T-helper 1 cell treated with Interleukin-12 subunit alpha and Interleukin-12 subunit beta and Interleukin-4 antibody, amounts not matched to agents 30 μg/mL and 1 μg/mL, for 36 hours (primary cell): ENCODE data around the gene PSAPL1.

Source experiments
- H3K27ac Mint-ChIP-seq: one replicate; pipeline ENCODE4 v1.8.0; 2021; ENCODE audit warnings: mild to moderate bottlenecking, mixed read lengths
- H3K27me3 Mint-ChIP-seq: one replicate; pipeline ENCODE4 v1.8.0; 2021; ENCODE audit warnings: low read depth, mixed read lengths
- H3K36me3 Mint-ChIP-seq: one replicate; pipeline ENCODE4 v1.8.0; 2021; ENCODE audit warnings: low read depth, mixed read lengths
- H3K4me1 Mint-ChIP-seq: one replicate; pipeline ENCODE4 v1.8.0; 2021; ENCODE audit warnings: low read depth, mixed read lengths
- H3K4me3 Mint-ChIP-seq: one replicate; pipeline ENCODE4 v1.8.0; 2021; ENCODE audit warnings: mild to moderate bottlenecking, moderate library complexity, mixed read lengths
- H3K9me3 Mint-ChIP-seq: one replicate; pipeline ENCODE4 v1.8.0; 2021; ENCODE audit warnings: mixed read lengths

Gene PSAPL1

DNA sequence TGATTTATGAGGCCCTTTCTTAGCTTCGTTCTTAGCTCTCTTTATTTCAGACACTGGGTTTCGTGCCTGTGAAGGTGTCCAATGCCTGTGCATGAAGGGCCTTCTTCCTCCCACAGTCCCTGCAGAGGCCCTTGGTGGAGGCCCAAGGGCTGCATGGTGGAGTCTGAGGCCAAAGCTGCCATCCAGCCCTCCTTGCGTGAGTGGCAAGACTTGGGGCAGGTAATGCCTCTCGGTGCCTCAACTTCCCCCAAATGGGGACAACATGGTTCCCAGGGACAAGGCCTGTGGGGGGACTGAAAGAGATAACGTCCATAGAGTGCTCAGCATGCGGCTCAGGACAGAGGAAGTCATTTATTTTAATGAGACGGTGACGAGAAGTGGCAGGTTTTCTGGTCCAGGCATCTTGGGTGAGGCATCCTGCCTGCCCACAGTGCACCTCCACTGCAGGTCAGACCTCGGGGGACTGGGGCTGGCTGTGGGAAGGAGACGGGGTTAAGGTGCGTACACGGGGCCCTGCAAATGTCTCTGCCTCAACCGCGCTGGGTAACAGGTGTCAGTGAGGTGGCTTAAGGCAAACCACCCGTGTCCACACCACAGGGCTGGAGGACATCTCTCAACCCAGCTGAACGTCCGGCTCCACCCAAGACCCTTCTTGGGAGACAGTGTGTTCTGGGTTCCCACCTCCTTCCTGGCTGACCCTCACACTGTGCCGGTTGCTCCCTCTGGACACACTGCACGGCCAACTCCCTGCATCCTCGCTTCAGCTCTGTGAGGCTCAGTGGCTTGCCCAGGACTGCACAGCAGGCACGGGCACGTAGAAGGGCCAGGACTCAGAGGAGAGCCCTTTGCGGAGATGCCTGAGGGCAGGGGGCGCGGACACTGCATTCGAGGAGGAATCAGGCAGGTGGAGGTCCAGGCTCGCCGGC, 50.5 kb downstream of the PSAPL1 start:
- Mint-ChIP-seq H3K4me3 (no peak overlapping the region), H3K27me3 (no peaks in the 10 kb centered on the region), H3K4me1 (no peaks in the 10 kb centered on the region), H3K36me3 (no peaks in the 10 kb centered on the region), H3K9me3 (peaks cover 17% of the 10 kb centered on the region), H3K27ac (no peak overlapping the region)

DNA sequence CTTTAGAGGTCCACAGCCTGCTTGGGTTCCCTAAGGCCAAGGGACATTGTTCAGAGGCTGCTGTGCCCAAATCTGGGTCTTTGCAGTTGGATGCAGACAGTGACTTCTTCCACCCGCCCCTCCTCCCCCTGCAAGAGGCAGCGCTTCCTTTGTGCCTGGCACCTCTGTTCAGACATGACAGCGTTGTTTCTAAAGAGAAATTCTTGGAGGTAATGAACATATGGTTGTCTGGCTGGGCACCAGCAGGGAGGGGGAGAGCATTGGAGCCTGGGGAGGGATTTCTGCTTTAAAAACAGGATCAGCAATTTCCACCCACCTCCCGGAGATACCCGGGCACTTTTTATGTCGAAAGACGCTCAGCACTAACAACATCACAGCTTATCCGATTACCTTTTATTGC, 51.5 kb downstream of the PSAPL1 start:
- Mint-ChIP-seq H3K4me1 (no peaks in the 10 kb centered on the region), H3K4me3 (no peak overlapping the region), H3K9me3 (peaks cover 20% of the 10 kb centered on the region), H3K27ac (no peak overlapping the region), H3K27me3 (no peaks in the 10 kb centered on the region), H3K36me3 (no peaks in the 10 kb centered on the region)

DNA sequence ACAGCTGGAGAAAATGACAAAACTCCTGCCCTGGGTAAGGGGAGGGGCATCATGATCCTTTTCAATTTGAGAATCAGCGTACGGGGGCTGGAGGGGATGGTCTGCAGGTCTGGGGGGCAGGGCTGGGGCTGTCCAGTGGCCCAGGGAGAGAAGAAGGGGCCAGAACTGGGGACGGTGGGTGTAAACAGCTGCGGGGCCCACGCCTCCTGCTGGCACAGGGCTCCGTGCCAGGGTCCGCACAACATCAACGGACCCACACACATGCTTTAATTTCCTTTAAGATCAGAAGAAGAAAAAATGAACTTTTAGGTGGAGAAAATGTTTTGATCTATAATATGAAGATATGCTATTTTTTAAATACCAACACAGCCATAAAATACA, 52.1 kb downstream of the PSAPL1 start:
- no peaks in the 10 kb centered on the region for H3K4me1 Mint-ChIP-seq
- H3K36me3 Mint-ChIP-seq: no peaks in the 10 kb centered on the region
- H3K4me3 Mint-ChIP-seq: no peak overlapping the region
- no peak overlapping the region for H3K27ac Mint-ChIP-seq
- H3K9me3 Mint-ChIP-seq: peaks cover 22% of the 10 kb centered on the region
- peaks cover 3% of the 10 kb centered on the region for H3K27me3 Mint-ChIP-seq

DNA sequence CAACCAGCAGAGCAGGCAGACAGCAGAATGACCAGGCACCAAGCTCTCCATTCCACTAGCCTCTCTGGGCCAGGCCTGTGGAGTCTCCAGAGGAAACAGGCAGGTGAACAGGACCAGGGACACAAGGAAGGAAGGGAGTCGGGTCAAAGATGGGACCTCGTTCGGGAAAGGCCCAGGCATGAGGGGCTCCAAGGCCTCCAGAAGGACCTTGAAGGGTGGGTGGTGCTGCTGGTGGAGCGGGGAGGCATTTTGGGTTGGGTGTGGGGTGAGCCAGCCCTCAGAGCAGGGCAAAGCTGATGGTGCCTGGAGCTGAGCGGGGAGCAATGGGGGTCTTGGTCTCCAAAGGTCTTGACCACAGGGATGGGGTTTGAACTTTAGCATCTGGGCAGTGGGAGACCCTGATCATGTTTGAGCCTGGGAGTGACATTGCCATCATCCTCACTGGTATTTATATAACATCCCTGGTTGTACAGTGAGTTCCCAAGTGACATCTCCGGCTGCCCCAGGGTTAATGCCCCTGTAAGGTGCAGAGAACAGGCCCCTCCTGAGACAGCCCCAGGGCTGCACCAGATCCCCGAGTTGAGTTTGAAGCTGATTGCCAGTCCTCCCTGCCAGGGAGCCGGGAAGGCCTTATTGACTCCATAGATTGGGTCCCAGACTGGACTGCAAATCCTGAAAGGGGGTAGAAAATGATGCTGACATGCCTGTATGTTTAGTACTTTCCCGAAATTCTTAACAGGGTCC, 52.7 kb downstream of the PSAPL1 start:
- Mint-ChIP-seq H3K9me3 (peaks cover 20% of the 10 kb centered on the region), H3K36me3 (no peaks in the 10 kb centered on the region), H3K27ac (no peak overlapping the region), H3K4me3 (no peak overlapping the region), H3K4me1 (no peaks in the 10 kb centered on the region), H3K27me3 (peaks cover 9% of the 10 kb centered on the region)

DNA sequence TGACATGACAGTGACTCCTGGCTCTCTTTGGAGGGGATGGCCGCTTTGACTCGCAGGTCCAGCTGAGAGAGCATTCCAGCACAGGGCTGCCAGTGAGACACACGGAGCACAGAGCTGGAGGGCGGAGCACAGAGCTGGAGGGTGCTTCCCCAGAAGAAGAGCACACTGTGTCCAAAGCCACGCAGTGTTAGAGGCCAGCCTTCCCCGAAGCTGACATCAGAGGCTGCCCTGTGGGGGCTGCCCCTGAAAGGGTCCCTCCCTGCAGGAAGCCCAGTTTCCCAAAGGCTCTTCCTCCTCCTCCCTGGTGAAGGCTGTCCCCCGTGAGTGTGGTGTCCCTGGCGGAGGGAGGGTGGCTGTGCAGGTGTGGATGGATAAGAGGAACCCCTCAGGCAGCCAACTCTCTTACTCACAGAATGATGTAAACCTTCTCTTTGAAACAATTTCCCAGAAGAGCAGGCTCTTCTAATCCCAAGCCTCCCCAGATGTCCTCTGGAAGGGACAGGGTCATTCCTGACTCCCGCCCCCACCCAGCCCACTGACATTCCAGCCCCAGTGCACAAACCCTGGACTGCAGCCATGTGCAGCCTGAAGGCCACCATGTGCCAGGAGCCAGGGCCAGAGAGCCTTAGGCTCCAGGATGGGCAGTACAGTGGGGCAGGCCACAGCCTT, 53.4 kb downstream of the PSAPL1 start:
- H3K27ac Mint-ChIP-seq: no peak overlapping the region
- H3K9me3 Mint-ChIP-seq: peaks cover 18% of the 10 kb centered on the region
- peaks cover 10% of the 10 kb centered on the region for H3K27me3 Mint-ChIP-seq
- no peaks in the 10 kb centered on the region for H3K36me3 Mint-ChIP-seq
- no peak overlapping the region for H3K4me3 Mint-ChIP-seq
- no peaks in the 10 kb centered on the region for H3K4me1 Mint-ChIP-seq
